COLO668 (cell line): ENCODE results near the gene STT3A.
"Not testable (repeated sequence)": the region's sequence is repeated elsewhere in the genome, so short reads cannot be mapped to it uniquely, and the experiment has no call there.

Source experiments
- DNase-seq: peaks from one replicate; lab custom pipeline; 2025; ENCODE audit not compliant: unreplicated experiment; lab: John Stamatoyannopoulos, UW

Gene STT3A

DNA sequence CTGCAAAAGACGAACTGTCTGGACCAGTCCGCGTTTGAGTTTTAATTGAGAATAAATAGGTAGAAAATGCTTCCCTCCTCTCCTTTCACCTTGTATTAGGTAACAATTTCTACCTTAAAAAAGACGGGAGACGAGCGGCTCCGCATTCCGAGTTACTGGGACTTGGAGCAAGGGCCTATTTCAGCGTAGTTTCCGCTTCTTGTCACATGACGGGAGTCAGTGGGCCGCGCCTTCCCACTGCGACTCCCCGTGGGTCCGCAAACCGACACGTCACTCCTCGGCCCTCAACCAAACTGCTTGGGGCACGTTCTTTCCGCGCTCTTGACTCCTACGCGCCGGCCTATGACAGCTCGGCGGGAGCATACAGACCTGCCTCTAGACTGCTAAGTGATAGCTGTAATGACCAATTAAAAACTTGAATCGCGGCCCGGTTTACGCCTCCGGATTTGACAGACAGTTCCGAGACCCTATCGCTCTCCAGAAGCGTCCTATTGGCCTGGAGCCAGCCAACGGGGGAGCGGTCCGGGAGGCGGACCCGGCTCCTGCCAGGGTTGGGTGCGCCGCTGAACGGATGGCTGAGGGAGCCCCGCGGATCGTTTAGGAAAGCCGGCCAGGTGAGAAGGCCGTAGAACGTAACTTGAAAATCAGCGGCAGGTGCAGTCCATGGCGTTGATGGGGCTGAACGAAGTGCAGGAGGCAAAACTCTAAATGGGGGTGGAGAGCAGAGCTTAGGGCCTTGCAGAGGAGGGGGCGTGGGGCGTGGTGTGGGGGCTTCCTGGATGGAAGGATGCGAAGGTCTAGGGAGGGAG lies at the start of gene STT3A:
STT3A (plus strand) TSS at position 548 of the 809 bp plus-strand sequence. CDS start 3,064 bp downstream, outside the sequence.
- DNase-seq: peak; percentile 100

DNA sequence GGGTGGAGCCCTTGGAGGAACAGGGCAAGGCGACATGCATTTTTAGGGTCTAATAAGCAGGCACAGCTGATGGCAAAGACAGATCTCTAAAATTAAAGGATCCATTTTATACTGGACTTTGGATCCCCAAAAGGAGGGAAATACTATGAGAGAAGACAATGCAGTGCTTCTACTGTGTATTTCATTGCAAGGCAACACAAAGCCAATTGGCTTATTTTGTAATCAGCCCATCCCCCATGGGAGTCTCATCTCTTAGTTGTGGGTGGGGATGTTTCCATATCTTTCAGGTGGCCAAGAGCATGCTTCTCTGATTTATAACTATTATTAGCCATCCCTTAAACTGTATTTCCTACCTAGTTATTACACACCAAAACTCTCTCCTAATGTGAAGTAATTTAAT lies 41.9 kb upstream of the STT3A start:
- DNase-seq: no peak

DNA sequence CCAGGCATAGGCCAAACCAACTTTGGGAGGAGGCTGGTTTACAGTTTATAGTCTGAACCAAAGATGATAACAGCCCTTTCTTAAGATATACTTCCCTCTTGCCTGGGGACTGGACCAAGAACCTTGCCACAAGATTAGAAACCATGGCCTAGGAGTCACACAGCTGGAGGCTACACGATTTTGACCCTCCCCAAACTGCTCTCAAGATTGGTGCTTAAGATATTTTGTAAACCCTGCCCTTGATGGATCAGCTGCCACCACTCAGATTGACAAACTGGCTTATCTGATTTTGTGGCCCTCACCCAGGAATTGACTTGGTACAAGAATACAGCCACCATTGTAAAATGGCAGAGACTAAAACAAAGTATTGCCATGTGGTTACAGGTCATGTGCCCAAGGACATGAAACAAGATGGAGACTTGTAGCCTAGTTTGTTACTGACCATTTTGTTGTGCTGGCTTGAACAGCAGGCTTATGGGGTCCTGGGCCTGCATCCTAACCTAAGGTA lies 40.8 kb upstream of the STT3A start:
- DNase-seq: no peak

DNA sequence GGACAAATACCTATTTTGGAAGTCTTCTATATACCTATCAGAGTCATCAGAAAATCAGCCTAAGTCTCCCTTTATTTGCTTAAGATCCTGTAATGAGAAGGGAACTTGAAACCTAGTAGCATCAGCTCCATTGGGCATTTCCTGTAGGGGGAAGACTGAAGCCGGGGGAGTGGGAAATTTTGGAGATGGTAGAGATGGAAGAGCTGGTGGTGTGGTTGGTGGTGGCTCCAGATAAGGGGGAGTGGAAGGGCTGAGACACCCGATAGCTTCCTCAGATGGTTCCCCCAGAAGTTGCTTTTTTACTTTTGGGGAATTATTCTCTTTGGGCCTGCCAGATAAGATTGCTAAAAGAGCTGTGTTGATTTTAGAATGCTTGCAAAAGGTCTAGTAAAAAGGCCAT lies 39.7 kb upstream of the STT3A start:
- DNase-seq: no peak

DNA sequence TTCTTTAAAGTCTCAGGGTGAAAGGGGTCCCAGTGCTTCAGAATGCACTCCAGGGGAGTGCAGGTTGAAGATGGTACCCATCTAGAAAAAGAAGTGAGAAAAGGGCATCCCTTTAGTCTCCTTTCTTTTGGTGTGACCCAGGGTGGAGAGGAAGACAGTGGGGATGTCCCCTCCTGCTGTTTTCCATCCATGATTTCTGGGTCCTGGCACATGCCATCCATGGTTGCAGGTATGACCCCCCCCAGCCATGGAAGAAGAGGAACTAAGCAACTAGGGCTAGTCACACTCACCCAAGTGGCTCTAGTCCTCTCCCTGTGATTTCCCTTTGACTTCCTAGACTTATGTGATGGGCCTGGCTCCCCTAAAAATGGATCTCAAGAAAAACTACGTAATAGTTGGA lies 39.3 kb upstream of the STT3A start:
- DNase-seq: no peak

DNA sequence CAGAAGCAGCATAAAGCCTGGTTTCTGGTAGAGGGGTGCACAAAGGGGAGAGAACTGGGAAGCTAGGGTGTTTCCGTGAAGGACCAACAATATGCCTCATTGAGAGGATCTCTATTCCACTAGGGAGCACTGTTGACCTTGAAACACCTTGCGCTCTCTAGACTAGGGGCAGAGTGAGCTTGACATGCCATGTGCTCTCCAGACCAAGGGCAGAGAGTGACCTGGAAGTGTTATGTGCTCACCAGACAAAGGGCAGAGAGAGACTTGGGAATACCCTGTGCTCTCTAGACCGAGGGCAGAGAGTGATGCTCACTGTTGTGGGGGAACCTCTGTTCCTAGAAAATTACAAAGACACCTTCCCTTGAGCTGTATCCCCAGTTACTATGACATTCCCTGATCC lies 38.6 kb upstream of the STT3A start:
- DNase-seq: no peak

DNA sequence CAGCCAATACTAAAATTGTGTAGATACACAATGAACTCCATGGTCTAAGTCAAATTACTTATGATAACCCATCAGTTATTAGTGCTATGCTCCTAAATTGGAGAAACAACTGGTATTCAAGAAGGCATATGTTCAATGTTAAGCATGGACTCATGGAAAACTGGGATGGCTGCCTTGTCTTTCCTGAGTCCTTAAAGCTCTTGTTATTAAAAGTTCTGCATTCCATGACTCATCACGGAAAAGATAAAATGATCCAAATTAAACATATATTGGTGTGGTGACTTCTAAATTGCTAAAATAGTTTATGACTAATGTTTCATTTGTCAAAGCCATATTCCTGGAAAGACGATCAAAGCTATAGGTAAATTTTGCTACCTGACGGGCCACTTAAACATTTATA lies 32.8 kb upstream of the STT3A start:
- DNase-seq: no peak

DNA sequence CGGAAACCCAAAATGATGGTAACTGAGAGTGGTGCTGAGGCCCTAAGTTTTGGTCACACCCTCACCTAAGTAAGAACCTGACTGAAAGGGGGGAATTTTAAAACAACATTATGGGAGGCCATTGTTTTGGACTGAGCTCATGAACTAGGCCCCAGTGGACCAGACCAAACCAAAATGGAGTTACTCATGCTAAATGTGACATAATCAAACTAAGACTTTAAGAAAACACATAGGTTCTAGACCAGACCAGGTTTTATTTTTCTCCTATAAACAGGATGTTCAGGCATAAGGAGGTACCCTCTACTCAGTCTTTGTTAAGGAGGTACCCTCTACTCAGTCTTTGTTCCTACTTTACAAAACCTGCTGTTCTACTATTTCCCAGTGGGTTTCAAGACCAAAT lies 30.7 kb upstream of the STT3A start:
- no peak for DNase-seq

DNA sequence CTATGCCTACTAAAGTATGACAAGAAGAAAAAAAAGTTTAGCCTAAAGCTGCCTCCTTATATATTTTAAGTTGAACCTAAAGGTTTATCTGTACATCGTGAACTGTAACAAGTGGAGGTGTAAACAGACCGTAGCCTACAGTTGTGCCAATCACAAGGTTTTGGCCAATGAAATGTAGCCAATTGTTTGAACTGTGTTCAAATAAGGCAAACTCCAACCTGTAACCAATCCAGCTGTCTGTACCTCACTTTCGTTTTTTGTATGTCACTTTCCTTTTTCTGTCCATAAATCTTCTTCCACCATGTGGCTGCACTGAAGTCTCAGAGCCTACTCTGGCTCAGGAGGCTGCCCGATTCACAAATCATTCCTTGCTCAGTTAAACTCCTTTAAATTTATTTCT lies 30.2 kb upstream of the STT3A start:
- no peak for DNase-seq

DNA sequence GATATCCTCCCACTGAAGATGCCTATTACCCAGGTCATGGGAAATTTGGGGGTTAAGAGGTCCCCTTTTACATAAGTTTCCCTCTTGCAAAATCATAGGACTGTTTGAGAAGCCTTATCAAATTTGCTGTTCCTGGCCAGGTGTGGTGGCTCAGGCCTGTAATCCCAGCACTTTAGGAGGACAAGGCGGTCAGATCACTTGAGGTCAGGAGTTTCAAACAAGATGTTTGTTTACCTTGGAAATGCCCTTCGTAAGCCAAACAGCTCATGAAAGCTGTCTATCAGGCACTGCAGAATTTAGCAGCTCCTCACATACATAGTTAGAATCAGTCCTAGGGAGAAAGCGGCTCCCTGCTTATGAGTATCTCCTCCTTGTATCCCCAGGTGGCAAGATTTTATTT lies 28.3 kb upstream of the STT3A start:
- no peak for DNase-seq

DNA sequence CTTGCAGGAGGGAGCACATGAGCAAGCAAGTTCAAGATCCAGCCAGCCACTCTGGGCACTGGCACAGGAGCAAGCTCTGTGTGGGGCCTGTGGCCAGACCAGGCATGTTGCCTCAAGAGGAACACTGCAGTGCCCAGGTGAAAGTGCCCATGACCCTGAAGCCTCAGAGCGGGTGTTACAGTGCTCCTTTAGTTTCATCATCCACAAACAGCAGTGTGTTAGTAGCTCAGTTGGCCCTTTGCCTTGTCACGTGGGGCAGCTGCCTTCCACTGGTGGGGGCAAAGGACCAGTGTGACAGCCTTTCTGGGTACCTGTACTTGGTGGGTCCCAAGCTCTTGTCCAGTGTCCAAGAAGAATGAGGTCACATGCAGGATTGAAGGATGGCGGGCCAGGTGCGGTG lies 26.4 kb upstream of the STT3A start:
- no peak for DNase-seq

DNA sequence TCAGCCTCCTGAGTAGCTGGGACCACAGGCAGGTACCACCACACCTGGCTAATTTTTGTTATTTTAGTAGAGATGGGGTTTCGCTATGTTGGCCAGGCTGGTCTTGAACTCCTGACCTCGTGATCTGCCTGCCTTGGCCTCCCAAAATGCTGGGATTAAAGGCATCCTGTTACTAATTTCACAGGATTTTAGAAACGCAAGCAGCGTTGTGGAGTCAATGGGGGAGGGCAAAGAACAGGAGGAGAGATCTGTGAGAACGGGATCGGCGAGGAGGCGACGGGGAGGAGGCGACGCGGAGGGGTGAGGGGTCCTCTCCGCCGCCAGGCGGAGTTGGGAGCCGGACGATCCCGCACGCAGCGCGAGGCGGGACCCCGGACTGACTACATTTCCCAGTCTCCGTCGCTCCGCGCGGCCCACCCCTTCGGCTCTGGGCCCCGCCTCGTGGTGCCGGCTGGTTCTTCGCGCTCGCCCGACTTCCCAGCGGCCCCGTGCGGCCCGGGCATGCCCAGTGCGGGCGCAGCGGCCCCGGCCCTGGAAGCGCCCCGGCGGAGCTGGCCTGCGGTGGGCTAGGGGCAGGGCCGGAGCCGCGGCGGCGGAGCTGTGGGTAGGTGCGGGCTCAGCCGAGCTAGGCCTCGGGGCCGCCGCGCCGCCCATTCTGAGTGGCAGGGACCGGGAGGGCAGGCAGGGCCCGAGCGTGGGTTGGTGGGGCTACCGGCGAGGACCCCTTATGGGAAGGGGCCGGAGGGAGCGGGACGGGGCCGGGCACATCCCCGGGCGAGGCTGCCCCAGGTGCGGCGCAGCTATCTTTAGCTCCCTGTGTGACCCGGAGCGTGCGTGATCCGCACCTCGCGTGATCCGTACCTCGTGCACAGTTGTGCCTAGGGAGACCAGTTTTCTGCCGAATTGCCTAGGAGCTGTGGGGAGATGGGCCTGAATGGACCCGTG lies 23.4 kb upstream of the STT3A start, which contains the start of gene EI24:
EI24 (plus strand) TSS at position 508 of the 945 bp plus-strand sequence. CDS start 3,051 bp downstream, outside the sequence.
- DNase-seq: peak; percentile 94

DNA sequence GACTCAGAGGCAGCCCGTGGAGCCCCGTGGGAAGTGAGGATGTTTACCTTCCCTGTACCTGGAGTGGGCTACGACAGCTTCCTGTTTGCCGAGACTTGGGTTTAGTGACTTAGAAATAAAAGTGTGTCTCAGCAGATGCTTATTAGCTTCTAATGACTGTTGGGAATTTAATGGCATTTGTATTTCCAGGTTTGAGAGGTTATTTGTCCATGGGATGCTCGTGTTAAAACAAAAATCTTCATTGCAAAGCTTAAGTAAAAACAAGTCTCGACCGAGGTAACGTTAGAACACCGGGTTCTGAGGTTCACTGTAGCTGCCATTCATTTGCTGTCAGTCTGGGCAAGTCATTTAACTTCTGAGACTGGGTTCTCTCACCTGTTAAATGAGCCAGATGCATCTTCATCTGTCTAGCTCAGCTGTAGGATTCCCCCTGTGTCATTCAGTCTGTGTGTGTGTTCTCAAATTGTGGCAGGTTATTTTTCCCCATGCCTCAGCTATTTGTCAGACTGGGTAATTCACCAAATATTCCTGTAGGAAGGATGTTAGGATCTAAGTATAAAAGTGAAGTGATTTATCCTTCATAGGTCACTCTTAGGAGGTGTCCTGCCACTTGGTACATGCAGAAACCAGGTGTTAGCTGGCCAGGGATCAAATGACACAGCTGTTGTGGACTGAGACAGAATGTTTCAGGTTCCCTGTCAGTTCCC lies 22.6 kb upstream of the STT3A start:
- peak; percentile 17 for DNase-seq

DNA sequence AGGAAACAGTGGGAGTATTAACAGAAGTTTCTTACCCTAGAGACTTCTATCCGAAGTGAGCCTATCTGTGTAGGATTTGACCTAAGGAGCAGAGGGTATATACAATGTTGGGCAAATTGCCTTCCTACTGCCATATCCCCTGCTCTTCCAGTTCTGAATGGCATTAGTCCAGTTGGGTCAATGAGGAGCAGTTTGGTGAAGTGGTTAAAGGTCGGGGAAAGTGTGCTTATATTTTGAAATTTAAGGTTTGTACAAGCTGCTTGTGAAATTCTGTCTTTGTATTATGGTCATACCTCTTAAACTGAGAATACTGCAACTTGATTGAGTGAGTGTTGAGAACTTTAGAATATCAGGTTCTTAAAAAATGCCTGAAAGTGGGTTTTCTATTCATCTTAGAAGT lies 21.7 kb upstream of the STT3A start:
- DNase-seq: no peak

DNA sequence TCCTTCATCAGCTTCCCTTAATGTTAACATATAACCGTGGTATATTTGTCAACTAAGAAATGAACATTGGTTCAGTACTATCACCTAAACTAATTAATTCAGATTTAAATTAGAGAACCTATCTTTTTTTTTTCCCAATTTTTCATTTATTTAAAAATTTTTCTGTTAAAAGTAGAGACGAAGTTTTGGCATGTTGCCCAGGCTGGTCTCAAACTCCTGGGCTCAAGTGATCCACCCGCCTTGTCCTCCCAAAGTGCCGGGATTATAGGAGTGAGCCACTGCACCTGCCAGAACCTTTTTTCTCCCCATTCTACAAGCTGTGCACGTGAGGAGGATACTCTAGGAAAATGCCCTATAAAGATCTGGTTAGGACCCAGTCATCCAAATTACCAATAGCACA lies 19.7 kb upstream of the STT3A start:
- no peak for DNase-seq

DNA sequence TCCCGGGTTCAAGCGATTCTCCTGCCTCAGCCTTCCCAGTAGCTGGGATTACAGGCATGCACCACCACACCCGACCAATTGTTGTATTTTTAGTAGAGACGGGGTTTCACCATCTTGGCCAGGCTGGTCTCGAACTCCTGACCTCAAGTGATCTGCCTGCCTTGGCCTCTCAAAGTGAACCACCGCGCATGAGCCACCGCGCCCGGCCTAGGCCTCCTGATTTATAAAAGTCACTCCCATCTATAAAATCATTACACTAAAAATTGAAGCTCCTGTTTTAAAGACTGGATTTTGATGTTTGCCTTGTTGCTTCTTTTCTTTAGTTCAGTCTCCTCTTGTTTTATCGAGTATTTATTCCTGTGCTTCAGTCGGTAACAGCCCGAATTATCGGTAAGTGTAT lies 15.5 kb upstream of the STT3A start:
- DNase-seq: not testable (repeated sequence)

DNA sequence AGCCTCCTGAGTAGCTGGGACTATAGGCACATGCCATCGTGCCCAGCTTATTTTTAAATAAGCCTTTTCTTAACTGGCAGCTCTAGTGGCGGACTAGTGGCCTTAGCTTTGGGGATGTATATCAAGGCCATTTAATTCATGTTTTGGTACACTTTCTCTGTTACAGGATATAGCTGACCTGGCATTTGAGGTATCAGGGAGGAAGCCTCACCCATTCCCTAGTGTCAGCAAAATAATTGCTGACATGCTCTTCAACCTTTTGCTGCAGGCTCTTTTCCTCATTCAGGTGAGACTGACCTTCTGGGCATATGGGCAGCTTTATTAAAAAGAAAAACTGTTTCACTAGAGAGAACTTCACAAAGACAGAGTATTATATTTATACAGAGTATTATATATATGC lies 13.9 kb upstream of the STT3A start:
- DNase-seq: no peak

DNA sequence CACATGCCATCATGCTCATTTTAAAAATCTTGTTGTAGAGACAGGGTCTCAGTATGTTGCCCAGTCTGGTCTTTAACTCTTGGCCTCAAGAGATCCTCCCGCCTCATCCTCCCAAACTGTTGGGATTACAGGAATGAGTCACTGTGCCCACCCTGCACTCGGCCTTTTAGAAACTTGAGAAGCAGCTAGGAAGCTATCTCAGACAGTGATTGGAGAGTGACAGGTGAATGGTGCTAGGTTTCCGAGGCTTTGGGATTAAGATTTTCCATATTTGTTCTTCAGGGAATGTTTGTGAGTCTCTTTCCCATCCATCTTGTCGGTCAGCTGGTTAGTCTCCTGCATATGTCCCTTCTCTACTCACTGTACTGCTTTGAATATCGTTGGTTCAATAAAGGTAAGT lies 12.8 kb upstream of the STT3A start:
- DNase-seq: no peak

DNA sequence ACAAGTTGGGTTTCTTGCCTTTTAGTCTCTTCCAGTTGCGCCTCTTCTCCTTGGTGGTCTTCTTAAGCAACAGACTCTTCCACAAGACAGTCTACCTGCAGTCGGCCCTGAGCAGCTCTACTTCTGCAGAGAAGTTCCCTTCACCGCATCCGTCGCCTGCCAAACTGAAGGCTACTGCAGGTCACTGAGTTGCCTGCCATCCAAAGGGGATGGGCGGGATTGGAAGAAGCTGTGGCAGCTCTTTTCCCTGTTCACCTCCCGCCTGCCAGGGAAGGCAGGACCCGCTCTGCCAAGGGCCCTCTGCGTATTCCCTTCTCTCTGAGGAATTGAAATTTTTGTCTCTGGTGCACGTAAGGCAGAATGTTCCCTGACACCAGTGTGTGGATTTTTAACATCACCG lies 9.2 kb upstream of the STT3A start:
- no peak for DNase-seq

DNA sequence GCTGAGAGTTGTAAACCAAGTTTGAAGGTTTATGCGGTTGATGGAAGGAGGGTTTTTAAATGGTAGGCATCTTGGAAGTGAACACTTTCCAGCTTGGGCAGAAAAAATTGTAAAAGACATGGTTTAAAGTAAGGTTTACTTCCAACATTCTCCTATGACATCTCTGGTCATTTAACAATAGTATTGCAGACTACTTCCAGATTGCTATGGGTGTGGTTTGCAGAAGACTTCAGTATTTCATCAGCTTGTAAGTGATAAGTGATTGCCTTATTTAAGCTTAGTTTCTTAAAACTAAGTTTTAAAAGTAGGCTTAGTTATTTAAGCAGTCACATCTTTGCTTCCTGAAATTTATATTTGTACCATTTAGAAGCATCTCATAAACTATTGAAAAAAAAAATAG lies 7.2 kb upstream of the STT3A start:
- no peak for DNase-seq

DNA sequence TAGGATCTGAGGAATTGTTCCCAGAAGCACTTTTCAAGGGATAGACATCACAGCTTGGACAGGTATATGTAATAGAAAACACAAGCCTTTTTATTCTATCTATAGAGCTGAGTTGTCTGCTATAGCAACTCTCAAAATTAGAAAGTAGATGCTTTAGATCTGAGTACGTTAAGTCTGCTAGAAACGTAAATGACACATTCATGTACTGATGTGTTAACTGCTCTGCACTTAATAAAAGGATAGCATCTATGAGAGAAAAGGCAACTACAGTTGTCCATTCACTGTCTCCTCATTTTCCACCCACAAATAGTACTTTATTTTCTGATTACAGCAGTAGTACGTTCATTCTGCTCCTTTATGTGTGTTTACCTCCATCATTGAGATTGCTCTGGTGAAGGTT lies 6.0 kb upstream of the STT3A start:
- DNase-seq: no peak
